ENCODE data around the gene STIP1. TPM values are rescaled to one million over a fixed set of nuclear protein-coding genes. Genes with fewer than 3 reads are reported as not detected.
A peak's percentile ranks its signal among the peaks of the same experiment; 100 is the strongest.

STIP1 gene
- total and polyA plus RNA-seq, 10 of the 15 experiments (the other 5 are each of a cell fraction or from before 2014, with no cell fraction given) = 25.2 to 291 (median 191) TPM

GRCh38 chr11:64206457-64207255, 20.7 kb downstream of the STIP1 start, which contains the start of gene FERMT3 (continued):
- TF ChIP-seq SUPT20H (IDR thresholded peaks at IDR 0.05; ENCODE audit: borderline replicate concordance, control insufficient read depth, low read depth, low read length) (no peak), SMAD1 (IDR thresholded peaks at IDR 0.05; ENCODE audit: low read depth, partially characterized antibody) (no peak), CTCF (IDR thresholded peaks at IDR 0.05 in 2 of 3, conservative IDR thresholded peaks at IDR 0.05 in 1 of 3; ENCODE audit: control insufficient read depth in 2 of 3, extremely low read depth in 1 of 3, insufficient read depth in 1 of 3, low read depth in 3 of 3, low read length in 3 of 3) (no peak), BHLHE40 (IDR thresholded peaks at IDR 0.05; ENCODE audit: borderline replicate concordance in 1 of 2, low read depth in 2 of 2, low read length in 1 of 2) (peak; percentile 72 to 86; a peak in 3 of 4 replicates), SIN3A (IDR thresholded peaks at IDR 0.05; ENCODE audit: low read depth, low read length) (no peak), STAT1 (conservative IDR thresholded peaks at IDR 0.05) (no peak), JUND (IDR thresholded peaks at IDR 0.05; ENCODE audit: low read depth, low read length) (no peak), FOXM1 (IDR thresholded peaks at IDR 0.05; ENCODE audit: low read depth, low read length) (no peak), SMAD5 (IDR thresholded peaks at IDR 0.05; ENCODE audit: low read depth) (peak; percentile 43; the same call in 1 of the 2 replicates), NFIC (IDR thresholded peaks at IDR 0.05; ENCODE audit: low read depth, low read length) (no peak), HCFC1 (IDR thresholded peaks at IDR 0.05; ENCODE audit: low read length) (no peak; the same call in 1 of the 2 replicates), MTA2 (IDR thresholded peaks at IDR 0.05; ENCODE audit: low read depth) (0 out of 2 replicates have a peak, but pooled peaks have one; percentile 11), ETV6 (conservative IDR thresholded peaks at IDR 0.05 in 1 of 2, IDR thresholded peaks at IDR 0.05 in 1 of 2; ENCODE audit: borderline replicate concordance in 1 of 2, low read depth in 1 of 2) (no peak), POU2F2 (IDR thresholded peaks at IDR 0.05; ENCODE audit: borderline replicate concordance, low read depth, low read length) (0 out of 3 replicates have a peak, but pooled peaks have one; percentile 16), STAT3 (IDR thresholded peaks at IDR 0.05; ENCODE audit: low read depth, low read length) (no peak), NR2C2 (IDR thresholded peaks at IDR 0.05; ENCODE audit: borderline replicate concordance, control insufficient read depth, insufficient read length, low read depth) (no peak), MEF2B (IDR thresholded peaks at IDR 0.05; ENCODE audit: partially characterized antibody, poor library complexity, severe bottlenecking) (peak; percentile 84), CREM (IDR thresholded peaks at IDR 0.05; ENCODE audit: low read depth) (no peak), POLR2AphosphoS5 (IDR thresholded peaks at IDR 0.05; ENCODE audit: low read length) (peak; percentile 49)
- TF ChIP-seq, protein P1, sequence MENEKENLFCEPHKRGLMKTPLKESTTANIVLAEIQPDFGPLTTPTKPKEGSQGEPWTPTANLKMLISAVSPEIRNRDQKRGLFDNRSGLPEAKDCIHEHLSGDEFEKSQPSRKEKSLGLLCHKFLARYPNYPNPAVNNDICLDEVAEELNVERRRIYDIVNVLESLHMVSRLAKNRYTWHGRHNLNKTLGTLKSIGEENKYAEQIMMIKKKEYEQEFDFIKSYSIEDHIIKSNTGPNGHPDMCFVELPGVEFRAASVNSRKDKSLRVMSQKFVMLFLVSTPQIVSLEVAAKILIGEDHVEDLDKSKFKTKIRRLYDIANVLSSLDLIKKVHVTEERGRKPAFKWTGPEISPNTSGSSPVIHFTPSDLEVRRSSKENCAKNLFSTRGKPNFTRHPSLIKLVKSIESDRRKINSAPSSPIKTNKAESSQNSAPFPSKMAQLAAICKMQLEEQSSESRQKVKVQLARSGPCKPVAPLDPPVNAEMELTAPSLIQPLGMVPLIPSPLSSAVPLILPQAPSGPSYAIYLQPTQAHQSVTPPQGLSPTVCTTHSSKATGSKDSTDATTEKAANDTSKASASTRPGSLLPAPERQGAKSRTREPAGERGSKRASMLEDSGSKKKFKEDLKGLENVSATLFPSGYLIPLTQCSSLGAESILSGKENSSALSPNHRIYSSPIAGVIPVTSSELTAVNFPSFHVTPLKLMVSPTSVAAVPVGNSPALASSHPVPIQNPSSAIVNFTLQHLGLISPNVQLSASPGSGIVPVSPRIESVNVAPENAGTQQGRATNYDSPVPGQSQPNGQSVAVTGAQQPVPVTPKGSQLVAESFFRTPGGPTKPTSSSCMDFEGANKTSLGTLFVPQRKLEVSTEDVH (IDR thresholded peaks at IDR 0.05; ENCODE audit: low read depth, partially characterized antibody) = no peak
- TF ChIP-seq, protein P2, sequence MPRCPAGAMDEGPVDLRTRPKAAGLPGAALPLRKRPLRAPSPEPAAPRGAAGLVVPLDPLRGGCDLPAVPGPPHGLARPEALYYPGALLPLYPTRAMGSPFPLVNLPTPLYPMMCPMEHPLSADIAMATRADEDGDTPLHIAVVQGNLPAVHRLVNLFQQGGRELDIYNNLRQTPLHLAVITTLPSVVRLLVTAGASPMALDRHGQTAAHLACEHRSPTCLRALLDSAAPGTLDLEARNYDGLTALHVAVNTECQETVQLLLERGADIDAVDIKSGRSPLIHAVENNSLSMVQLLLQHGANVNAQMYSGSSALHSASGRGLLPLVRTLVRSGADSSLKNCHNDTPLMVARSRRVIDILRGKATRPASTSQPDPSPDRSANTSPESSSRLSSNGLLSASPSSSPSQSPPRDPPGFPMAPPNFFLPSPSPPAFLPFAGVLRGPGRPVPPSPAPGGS (IDR thresholded peaks at IDR 0.05; ENCODE audit: borderline replicate concordance, insufficient read depth, low read depth, low read length, poor library complexity, severe bottlenecking) = no peak

All from GM12878 (cell line).